Dedifferentiated amniotic fluid mesenchymal stem cell (primary cell): Measurements from ENCODE around the gene UCKL1.
"Not testable (repeated sequence)": the region's sequence is repeated elsewhere in the genome, so short reads cannot be mapped to it uniquely, and the experiment has no call there.

Experiments
- DNase-seq: peaks from one replicate; pipeline ENCODE4 v3.0.0-alpha.2; 2016; ENCODE audit errors: extremely low spot score

The UCKL1 gene

GRCh38 chr20:63942969-63943807, 13.0 kb downstream of the UCKL1 start:
- no peak for DNase-seq

DNA sequence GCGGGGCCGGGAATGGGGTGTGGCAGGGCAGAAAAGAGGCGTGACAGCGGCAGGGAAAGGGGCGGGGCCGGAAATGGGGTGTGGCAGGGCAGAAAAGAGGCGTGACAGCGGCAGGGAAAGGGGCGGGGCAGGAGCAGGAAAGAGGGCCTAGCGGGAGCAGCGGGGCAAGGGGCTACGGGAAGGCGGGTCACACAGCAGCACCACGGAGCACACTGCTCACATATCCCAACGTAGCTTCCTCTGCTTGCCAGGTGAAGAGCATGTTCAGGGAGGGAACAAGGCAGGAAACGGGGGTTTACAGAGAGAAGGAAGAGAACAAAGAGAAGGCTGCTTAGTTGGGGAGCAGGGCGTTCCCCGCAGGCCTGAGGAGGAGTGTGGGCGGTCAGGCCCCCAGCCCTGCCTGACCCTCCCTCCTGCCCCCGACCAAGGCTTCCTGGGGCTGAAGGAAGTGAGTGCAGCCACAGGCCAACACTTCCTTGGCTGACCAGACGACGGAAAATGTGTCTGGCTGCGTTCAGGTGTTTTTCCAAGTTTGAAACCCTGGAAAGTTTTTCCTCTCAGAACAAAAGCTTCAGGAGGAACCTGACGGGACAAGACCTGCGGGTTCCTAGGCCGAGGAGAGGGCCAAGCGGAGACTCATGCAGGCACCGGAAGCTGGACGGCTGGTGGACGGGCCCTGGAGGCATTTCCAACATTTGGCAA, 13.8 kb downstream of the UCKL1 start:
- DNase-seq: no peak

- no peak for DNase-seq
These were observed 14.7 kb downstream of the UCKL1 start for GRCh38 chr20:63941282-63942081.

DNA sequence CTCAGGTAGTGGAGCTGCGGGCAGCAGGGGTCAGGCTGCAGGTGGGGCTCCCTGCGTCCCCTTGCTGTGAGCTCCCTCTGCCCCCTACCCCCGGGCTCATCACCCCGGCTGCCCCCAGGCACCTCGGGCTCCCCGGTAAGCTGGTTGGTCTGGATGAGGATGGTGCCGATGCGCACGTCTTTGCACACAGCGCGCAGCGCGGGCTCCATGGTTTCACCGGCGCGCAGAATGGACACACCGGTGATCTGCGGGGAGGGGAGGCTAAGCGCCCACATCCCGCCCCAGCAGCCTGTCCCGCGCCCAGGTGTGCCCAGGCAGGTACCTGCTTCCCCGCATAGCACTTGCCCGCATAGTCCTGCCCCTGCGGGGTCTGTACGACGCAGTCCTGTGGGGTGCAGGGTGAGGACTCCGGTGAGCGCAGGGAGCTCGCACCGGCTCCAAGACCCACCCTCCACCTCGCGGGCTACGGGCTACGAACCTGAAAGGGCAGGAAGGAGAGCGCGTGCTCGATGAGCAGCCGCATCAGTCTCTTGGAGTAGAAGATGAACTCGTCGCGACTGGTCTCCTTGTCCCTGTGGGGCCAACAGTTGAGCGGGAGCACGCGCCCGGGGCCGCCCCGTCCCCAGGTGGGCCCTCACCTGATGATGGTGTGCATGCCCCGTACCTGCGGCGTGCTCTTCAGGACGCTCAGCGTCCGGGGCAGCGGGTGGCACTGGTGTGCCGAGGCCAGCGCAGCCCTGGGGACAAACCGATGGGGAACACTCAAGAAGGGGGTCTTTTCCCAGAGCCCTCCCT, 15.5 kb downstream of the UCKL1 start:
- no peak for DNase-seq

GRCh38 chr20:63940071-63940471, 16.1 kb downstream of the UCKL1 start:
- no peak for DNase-seq

DNA sequence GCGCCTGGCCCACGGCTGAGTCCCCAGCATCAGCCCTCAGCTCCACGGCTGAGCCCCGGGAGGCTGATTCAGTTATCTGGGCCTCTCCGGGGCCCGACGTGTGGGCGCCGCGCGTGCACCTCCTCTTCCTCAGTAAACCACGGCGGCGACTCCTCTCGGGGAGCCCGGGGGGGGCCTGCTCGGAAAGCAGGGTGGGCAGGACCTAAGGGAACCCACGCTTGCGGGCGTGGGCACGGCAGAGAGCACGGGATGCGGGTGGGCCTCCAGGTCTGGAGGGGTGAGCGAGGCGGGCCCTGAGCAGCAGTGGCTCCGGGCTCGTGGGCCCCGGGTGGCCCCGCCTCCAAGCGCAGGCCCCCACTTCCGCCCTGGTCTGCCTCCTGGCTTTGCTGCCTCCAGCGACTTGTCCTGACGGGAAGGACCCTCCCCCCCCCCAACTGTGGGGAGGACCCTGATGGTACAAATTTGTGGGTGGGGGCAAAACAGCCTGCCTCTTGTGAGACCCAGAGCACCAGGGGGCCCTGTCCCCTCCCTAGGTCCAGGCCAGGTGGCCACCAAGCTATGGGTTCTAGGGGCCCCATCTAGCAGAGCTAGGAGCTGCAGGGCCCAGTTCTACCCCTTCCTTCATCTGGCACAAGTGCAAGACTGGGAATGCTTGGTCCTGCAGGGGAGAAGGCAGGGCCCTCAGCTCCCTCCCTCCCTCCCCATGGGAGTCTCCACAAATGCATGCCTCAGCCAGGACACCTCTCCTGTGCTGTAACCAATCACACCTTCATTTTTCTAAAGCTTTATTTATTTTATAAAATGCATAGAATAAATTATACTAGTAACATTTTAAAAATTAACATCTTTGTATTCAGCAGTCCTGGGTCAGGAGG, 16.9 kb downstream of the UCKL1 start:
- DNase-seq: no peak

GRCh38 chr20:63937596-63937995, 18.6 kb downstream of the UCKL1 start:
- DNase-seq: no peak

DNA sequence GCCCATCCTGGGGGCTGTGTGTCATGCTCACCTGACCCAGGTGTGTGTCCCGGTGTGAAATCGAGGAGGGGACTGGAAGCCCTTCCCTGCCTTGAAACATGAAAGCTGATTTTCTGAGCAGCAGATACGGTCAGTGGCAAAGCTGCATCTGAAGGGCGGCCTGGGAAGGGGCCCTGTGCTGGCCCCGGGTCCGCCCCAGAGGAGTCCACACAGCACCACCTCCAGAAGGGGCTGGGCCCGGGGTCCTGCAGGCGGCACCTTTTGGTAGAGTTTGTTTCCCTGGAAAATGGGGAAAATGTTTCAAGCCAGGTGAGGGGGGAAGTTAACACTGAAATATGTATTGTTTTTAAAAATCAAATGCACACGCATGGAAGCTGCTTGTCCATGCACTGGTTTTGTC, 20.8 kb downstream of the UCKL1 start:
- DNase-seq: no peak

- no peak for DNase-seq
These were observed 21.7 kb downstream of the UCKL1 start for GRCh38 chr20:63934271-63935068.

GRCh38 chr20:63933646-63934045, 22.6 kb downstream of the UCKL1 start:
- DNase-seq: no peak

- DNase-seq: no peak
These were observed 23.5 kb downstream of the UCKL1 start for GRCh38 chr20:63932606-63933160.

DNA sequence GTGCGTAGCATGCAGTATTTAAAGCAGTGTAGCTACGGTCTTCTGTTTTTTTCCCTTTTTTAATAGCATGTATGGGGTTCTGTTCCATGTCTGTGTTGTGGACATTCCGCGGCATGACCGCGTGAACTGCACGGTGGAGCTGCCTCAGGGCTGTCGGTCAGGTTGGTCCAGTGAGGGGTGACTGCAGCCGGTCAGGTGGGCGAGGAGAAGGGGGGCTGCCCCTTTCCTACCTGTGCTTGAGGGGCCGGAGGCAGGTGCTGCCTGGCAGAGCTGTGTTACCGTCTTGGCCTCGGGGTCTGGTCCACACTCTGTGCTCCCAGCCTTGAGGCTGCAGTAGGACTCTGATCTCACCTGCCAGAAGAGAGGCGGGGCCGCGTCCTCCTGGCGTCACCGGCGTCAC, 24.5 kb downstream of the UCKL1 start:
- DNase-seq: no peak

GRCh38 chr20:63930971-63931553, 25.2 kb downstream of the UCKL1 start:
- DNase-seq: no peak

- DNase-seq: not testable (repeated sequence)
These were observed 26.7 kb downstream of the UCKL1 start for GRCh38 chr20:63929473-63929883.

DNA sequence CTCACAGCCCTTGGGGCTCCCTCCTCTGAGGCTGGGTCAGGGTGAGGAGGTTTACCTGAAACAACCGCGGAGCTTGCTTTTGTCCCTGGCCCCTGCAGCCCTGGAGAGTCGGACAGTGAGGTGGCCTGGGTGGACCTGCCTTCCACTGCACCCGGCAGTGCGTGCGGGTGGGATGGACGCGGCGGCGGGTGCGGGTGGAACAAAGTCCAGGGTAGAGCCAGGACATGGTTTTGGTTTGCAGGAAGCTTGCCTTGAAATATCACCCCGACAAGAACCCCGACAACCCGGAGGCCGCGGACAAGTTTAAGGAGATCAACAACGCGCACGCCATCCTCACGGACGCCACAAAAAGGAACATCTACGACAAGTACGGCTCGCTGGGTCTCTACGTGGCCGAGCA, 27.1 kb downstream of the UCKL1 start:
- no peak for DNase-seq

- DNase-seq: no peak
These were observed 29.9 kb downstream of the UCKL1 start for GRCh38 chr20:63926298-63926697.

DNA sequence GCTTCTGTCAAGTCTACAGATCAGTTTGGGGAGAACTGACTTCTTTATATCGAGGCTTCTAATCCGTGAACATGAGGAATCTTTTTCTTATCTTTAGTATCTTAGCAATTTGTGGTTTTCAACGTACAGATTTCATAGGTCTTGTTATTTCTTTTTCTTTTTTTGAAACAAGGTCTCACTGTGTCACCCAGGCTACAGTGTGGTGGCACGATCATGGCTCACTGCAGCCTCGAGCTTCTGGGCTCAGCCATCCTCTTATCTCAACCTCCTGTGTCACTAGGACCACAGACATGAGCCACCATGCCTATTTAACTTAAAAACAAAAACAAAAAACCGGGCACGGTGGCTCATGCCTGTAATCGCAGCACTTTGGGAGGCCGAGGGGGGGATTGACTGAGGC, 32.0 kb downstream of the UCKL1 start:
- no peak for DNase-seq

- DNase-seq: no peak
These were observed 32.6 kb downstream of the UCKL1 start for GRCh38 chr20:63923651-63924050.

DNA sequence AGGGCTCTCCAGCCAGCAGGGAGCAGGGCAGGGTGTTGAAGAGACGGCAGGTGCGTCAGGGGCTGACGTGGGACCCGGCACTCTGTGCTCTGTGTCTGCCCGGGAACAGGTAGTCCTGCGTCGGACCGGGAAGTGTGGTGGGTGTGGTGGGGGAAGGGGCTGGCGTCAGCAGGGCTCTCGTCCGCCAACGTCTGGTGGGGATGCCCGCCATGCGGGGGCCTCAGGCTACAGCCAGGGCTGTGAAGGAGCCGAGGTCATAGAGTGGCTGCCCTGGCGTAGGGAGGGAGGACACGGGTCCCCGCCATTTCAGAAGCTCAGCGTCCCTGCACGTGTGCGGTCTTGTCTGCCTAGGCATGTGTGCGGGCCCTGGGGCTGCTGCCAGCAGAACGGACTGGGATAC, 36.0 kb downstream of the UCKL1 start:
- DNase-seq: no peak
